Cardiac septum (tissue), 1 donor: ENCODE measurements around the gene OR1L8. TPM values are rescaled to one million over a fixed set of nuclear protein-coding genes. Genes with fewer than 3 reads are reported as not detected.

ENCODE experiments used
- DNase-seq: peaks from one replicate; pipeline ENCODE4 v3.0.0-alpha.2; 2020; ENCODE audit warnings: low spot score
- intact Hi-C: fragments of 100-400 bp; cut with DNase I; formaldehyde crosslinking; loops from one replicate; pipeline ENCODE4 v1.14.0; 2022
- total RNA-seq: library from RNA; stranded (reverse); fragmentation: NEBNext Ultra II Directional; extraction: Animal tissue kit (Norgen Biotek cat#: 25700); gene quantifications from one replicate; pipeline ENCODE4 v1.2.1, GENCODE V29; 2021
- donor health status: DM: no; HTN: no; CAD: no.

The OR1L8 gene
- total RNA-seq, 1 donor from 2014 or later: not detected

DNA sequence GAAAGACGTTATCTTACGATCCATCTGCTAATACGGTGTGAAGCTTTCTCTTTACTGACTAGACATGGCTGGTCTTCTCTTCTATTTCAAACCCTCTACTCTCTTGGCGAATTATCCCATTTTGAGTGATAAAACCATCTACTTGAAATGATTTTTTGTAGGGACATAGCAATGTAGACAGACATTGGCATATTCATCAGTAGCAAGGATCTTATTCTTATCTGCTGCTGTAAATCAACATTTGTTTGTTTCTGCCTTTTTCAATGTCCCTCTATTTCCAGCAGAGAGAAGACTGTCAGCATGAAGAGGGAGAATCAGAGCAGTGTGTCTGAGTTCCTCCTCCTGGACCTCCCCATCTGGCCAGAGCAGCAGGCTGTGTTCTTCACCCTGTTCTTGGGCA is 64.3 kb downstream of the OR1L8 start, which contains the start of gene OR1J4:
OR1J4 (plus strand) TSS at position 301 of the 400 bp plus-strand sequence; CDS start at position 301, 0 bp downstream.
- no peak for DNase-seq
- intact Hi-C loops: no loop called here

DNA sequence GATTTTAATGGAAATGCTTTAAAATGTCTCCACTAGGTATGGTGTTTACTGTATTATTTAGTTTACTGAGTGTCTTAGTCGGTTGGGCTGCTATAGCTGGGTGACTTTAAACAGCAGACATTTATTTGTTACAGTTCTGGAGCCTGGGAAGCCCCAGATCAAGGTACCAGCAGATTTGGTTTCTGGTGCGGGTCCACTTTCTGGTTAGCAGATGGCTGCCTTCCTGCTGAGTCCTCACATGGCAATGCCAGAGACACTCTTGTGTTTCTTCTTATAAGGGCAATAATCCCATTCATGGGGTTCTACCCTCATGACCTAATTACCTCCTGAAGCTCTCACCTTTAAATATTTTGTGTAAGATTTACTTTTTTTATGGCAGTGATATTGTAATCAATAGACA is 65.0 kb downstream of the OR1L8 start:
- DNase-seq: no peak
- intact Hi-C loops: no loop called here

Other genes starting within 250 kb of the OR1L8 start
- gene PTGS1, start 212.4 kb downstream of the OR1L8 start, total RNA-seq: 2.9 TPM
- not detected for gene OR1J1, start 105.5 kb downstream of the OR1L8 start, total RNA-seq
- not detected for gene OR1J2, start 72.6 kb downstream of the OR1L8 start, total RNA-seq
- not detected for gene OR1J4, start 64.2 kb downstream of the OR1L8 start, total RNA-seq
- not detected for gene OR1N1, start 56.1 kb downstream of the OR1L8 start, total RNA-seq
- gene OR1N2, start 30.3 kb downstream of the OR1L8 start, total RNA-seq: not detected
- not detected for gene OR1Q1, start 31.4 kb upstream of the OR1L8 start, total RNA-seq
- not detected for gene OR1B1, start 74.2 kb upstream of the OR1L8 start, total RNA-seq
- not detected for gene OR1L1, start 78.3 kb upstream of the OR1L8 start, total RNA-seq
- gene OR1L3, start 91.7 kb upstream of the OR1L8 start, total RNA-seq: not detected
- gene OR1L4, start 140.6 kb upstream of the OR1L8 start, total RNA-seq: not detected
- gene OR1L6, start 158.9 kb upstream of the OR1L8 start, total RNA-seq: not detected
- gene OR5C1, start 205.5 kb upstream of the OR1L8 start, total RNA-seq: not detected
- gene OR1K1, start 216.7 kb upstream of the OR1L8 start, total RNA-seq: not detected
- 9.0 TPM for gene PDCL, start 245.2 kb upstream of the OR1L8 start, total RNA-seq